Measurements from ENCODE around the gene PTPRG. TPM values are rescaled to one million over a fixed set of nuclear protein-coding genes. Genes with fewer than 3 reads are reported as not detected.

The PTPRG gene
- total RNA-seq, 1 experiment from 2014 or later, result 0.73 TPM

GRCh38 chr3:61907210-61907795 lies 345.9 kb downstream of the PTPRG start:
- ChIA-PET POLR2A (ENCODE audit: unreplicated experiment) (no interaction called here), CTCF (no interaction called here)
- BruUV-seq (replicated peaks), result no TSS peak
- H3K9me3 ChIP-seq (ENCODE audit: low read length), result no peaks in the 10 kb centered on the region; the same call in 1 of the 2 replicates
- H3K27me3 ChIP-seq (ENCODE audit: low read length), result no peaks in the 10 kb centered on the region
- no peak overlapping the region for H3K9ac ChIP-seq (ENCODE audit: low read length)
- ATAC-seq, result no peak
- no peak for DNase-seq
- TF ChIP-seq CTCF (conservative IDR thresholded peaks at IDR 0.05; ENCODE audit: low read depth, low read length), result no peak
- no peak for TF ChIP-seq EZH2phosphoT487 (IDR thresholded peaks at IDR 0.05; ENCODE audit: borderline replicate concordance, low read length)
- TF ChIP-seq EZH2 (IDR thresholded peaks at IDR 0.05; ENCODE audit: low read length, unreplicated experiment), result no peak
- H2AFZ ChIP-seq (ENCODE audit: low read length), result no peak overlapping the region
- no peaks in the 10 kb centered on the region for H4K20me1 ChIP-seq (ENCODE audit: low read length)
- H3K4me3 ChIP-seq (ENCODE audit: low read length), result no peak overlapping the region
- H3F3A ChIP-seq (ENCODE audit: low read length, unreplicated experiment), result no peaks in the 10 kb centered on the region
- no peaks in the 10 kb centered on the region for H3K36me3 ChIP-seq (ENCODE audit: low read depth, low read length)
- no peaks in the 10 kb centered on the region for H3K79me2 ChIP-seq (ENCODE audit: low read length)
- H3K27ac ChIP-seq (ENCODE audit: low read length), result no peak overlapping the region
- no peak overlapping the region for H3K4me2 ChIP-seq (ENCODE audit: low read length)
- intact Hi-C loops (cut with micrococcal nuclease), result no loop called here
- no peaks in the 10 kb centered on the region for H3K9me2 ChIP-seq (replicated peaks; ENCODE audit: low read length)
- H3K4me1 ChIP-seq (ENCODE audit: insufficient read depth, low read length), result no peaks in the 10 kb centered on the region

GRCh38 chr3:61908382-61908781 lies 347.0 kb downstream of the PTPRG start:
- ChIA-PET POLR2A (ENCODE audit: unreplicated experiment) (no interaction called here), CTCF (no interaction called here)

GRCh38 chr3:61910732-61911131 lies 349.4 kb downstream of the PTPRG start:
- ATAC-seq (no peak), DNase-seq (no peak)
- no peak for TF ChIP-seq EZH2 (IDR thresholded peaks at IDR 0.05; ENCODE audit: low read length, unreplicated experiment)
- TF ChIP-seq EZH2phosphoT487 (IDR thresholded peaks at IDR 0.05; ENCODE audit: borderline replicate concordance, low read length), result no peak
- TF ChIP-seq CTCF (conservative IDR thresholded peaks at IDR 0.05; ENCODE audit: low read depth, low read length), result no peak
- Histone ChIP-seq H3K79me2 (ENCODE audit: low read length) (no peaks in the 10 kb centered on the region), H3K9me2 (replicated peaks; ENCODE audit: low read length) (no peaks in the 10 kb centered on the region), H3K27ac (ENCODE audit: low read length) (no peak overlapping the region), H3F3A (ENCODE audit: low read length, unreplicated experiment) (no peaks in the 10 kb centered on the region), H3K9me3 (ENCODE audit: low read length) (no peaks in the 10 kb centered on the region), H2AFZ (ENCODE audit: low read length) (no peak overlapping the region), H3K27me3 (ENCODE audit: low read length) (no peaks in the 10 kb centered on the region), H3K9ac (ENCODE audit: low read length) (no peak overlapping the region), H3K4me2 (ENCODE audit: low read length) (no peak overlapping the region), H3K36me3 (ENCODE audit: low read depth, low read length) (no peaks in the 10 kb centered on the region), H3K4me3 (ENCODE audit: low read length) (no peak overlapping the region), H4K20me1 (ENCODE audit: low read length) (no peaks in the 10 kb centered on the region), H3K4me1 (ENCODE audit: insufficient read depth, low read length) (no peaks in the 10 kb centered on the region)
- ChIA-PET CTCF (no interaction called here), POLR2A (ENCODE audit: unreplicated experiment) (no interaction called here)
- no TSS peak for BruUV-seq (replicated peaks)
- intact Hi-C loops (cut with micrococcal nuclease), result no loop called here

More at GRCh38 chr3:61908382-61908781, 347.0 kb downstream of the PTPRG start:
- DNase-seq, result no peak
- Histone ChIP-seq H3K4me3 (ENCODE audit: low read length) (no peak overlapping the region), H3K4me1 (ENCODE audit: insufficient read depth, low read length) (no peaks in the 10 kb centered on the region), H3K4me2 (ENCODE audit: low read length) (no peak overlapping the region), H3K27ac (ENCODE audit: low read length) (no peak overlapping the region), H3F3A (ENCODE audit: low read length, unreplicated experiment) (no peaks in the 10 kb centered on the region), H2AFZ (ENCODE audit: low read length) (no peak overlapping the region), H3K36me3 (ENCODE audit: low read depth, low read length) (no peaks in the 10 kb centered on the region), H3K9me2 (replicated peaks; ENCODE audit: low read length) (no peaks in the 10 kb centered on the region), H3K27me3 (ENCODE audit: low read length) (no peaks in the 10 kb centered on the region), H3K9me3 (ENCODE audit: low read length) (no peaks in the 10 kb centered on the region), H4K20me1 (ENCODE audit: low read length) (no peaks in the 10 kb centered on the region), H3K9ac (ENCODE audit: low read length) (no peak overlapping the region), H3K79me2 (ENCODE audit: low read length) (no peaks in the 10 kb centered on the region)
- no peak for ATAC-seq
- no peak for TF ChIP-seq EZH2 (IDR thresholded peaks at IDR 0.05; ENCODE audit: low read length, unreplicated experiment)
- intact Hi-C loops (cut with micrococcal nuclease), result no loop called here
- no TSS peak for BruUV-seq (replicated peaks)

Measured in PC-3 (cell line).